HAP-1 (cell line): ENCODE measurements around the gene FAXDC2.
A peak's percentile ranks its signal among the peaks of the same experiment; 100 is the strongest.
"Not testable (repeated sequence)": the region's sequence is repeated elsewhere in the genome, so short reads cannot be mapped to it uniquely, and the experiment has no call there.

ENCODE experiments used
- DNase-seq, 2 experiments: peaks; one replicate each; pipeline ENCODE4 v3.0.0-alpha.2; 2016 to 2020; ENCODE audit warnings: low spot score in 2 of 2
- H3K27me3 ChIP-seq: fragments of 250-450 bp; sonication (Bioruptor Pico); 2 replicates; pipeline ENCODE4 v1.5.1; 2020; ENCODE audit warnings: low read depth, mild to moderate bottlenecking, moderate library complexity
- H3K36me3 ChIP-seq: fragments of 250-450 bp; sonication (Bioruptor Pico); replicated peaks from 2 replicates; pipeline ENCODE4 v1.5.1; 2020; ENCODE audit warnings: mild to moderate bottlenecking
- H3K4me1 ChIP-seq: fragments of 250-450 bp; sonication (Bioruptor Pico); 2 replicates; pipeline ENCODE4 v1.5.1; 2020; ENCODE audit warnings: mild to moderate bottlenecking
- H3K4me3 ChIP-seq: fragments of 250-450 bp; sonication (Bioruptor Pico); 2 replicates; pipeline ENCODE4 v1.5.1; 2020; ENCODE audit warnings: mild to moderate bottlenecking, moderate library complexity
- H3K9me3 ChIP-seq: fragments of 250-450 bp; sonication (Bioruptor Pico); 2 replicates; pipeline ENCODE4 v1.5.1; 2020; ENCODE audit warnings: mild to moderate bottlenecking, moderate library complexity
- in situ Hi-C: fragments of 300-500 bp; cut with MboI; formaldehyde crosslinking; loops from 3 replicates; pipeline ENCODE4 v1.14.3; 2020; ENCODE audit warnings: low sequenced_read_pairs, inconsistent platforms, mixed read lengths

The FAXDC2 gene

GRCh38 chr5:154831451-154831850 is 19.0 kb downstream of the FAXDC2 start:
- no peak for DNase-seq
- Histone ChIP-seq H3K36me3 (peaks cover 19% of the 10 kb centered on the region), H3K4me3 (no peak overlapping the region), H3K9me3 (no peaks in the 10 kb centered on the region), H3K4me1 (no peaks in the 10 kb centered on the region), H3K27me3 (no peaks in the 10 kb centered on the region)
- in situ Hi-C loops: no loop called here

GRCh38 chr5:154830596-154830995 is 19.8 kb downstream of the FAXDC2 start:
- Histone ChIP-seq H3K4me3 (no peak overlapping the region), H3K36me3 (peaks cover 19% of the 10 kb centered on the region), H3K9me3 (no peaks in the 10 kb centered on the region), H3K27me3 (no peaks in the 10 kb centered on the region), H3K4me1 (no peaks in the 10 kb centered on the region)
- in situ Hi-C loops: no loop called here
- DNase-seq: no peak

- in situ Hi-C loops: no loop called here
- H3K9me3 ChIP-seq: no peaks in the 10 kb centered on the region
- no peaks in the 10 kb centered on the region for H3K27me3 ChIP-seq
- H3K4me3 ChIP-seq: no peak overlapping the region
- no peaks in the 10 kb centered on the region for H3K4me1 ChIP-seq
- peaks cover 19% of the 10 kb centered on the region for H3K36me3 ChIP-seq
- no peak for DNase-seq
Measured at GRCh38 chr5:154830219-154830595, 20.2 kb downstream of the FAXDC2 start.

- Histone ChIP-seq H3K36me3 (peaks cover 19% of the 10 kb centered on the region), H3K4me1 (no peaks in the 10 kb centered on the region), H3K9me3 (no peaks in the 10 kb centered on the region), H3K4me3 (no peak overlapping the region), H3K27me3 (no peaks in the 10 kb centered on the region)
- no peak for DNase-seq
- in situ Hi-C loops: no loop called here
Measured at GRCh38 chr5:154829589-154830218, 20.7 kb downstream of the FAXDC2 start.

- Histone ChIP-seq H3K36me3 (peaks cover 19% of the 10 kb centered on the region), H3K27me3 (no peaks in the 10 kb centered on the region), H3K4me3 (no peak overlapping the region), H3K9me3 (no peaks in the 10 kb centered on the region), H3K4me1 (no peaks in the 10 kb centered on the region)
- in situ Hi-C loops: no loop called here
- DNase-seq: no peak
Measured at GRCh38 chr5:154829181-154829588, 21.2 kb downstream of the FAXDC2 start.

- in situ Hi-C loops: no loop called here
- no peak for DNase-seq
- Histone ChIP-seq H3K4me3 (no peak overlapping the region), H3K4me1 (no peaks in the 10 kb centered on the region), H3K9me3 (no peaks in the 10 kb centered on the region), H3K27me3 (no peaks in the 10 kb centered on the region), H3K36me3 (peaks cover 15% of the 10 kb centered on the region)
Measured at GRCh38 chr5:154824070-154824469, 26.3 kb downstream of the FAXDC2 start.

- in situ Hi-C loops: no loop called here
- DNase-seq: no peak
- H3K4me1 ChIP-seq: no peaks in the 10 kb centered on the region
- H3K9me3 ChIP-seq: no peaks in the 10 kb centered on the region
- H3K27me3 ChIP-seq: no peaks in the 10 kb centered on the region
- H3K4me3 ChIP-seq: no peak overlapping the region
- peaks cover 15% of the 10 kb centered on the region for H3K36me3 ChIP-seq
Measured at GRCh38 chr5:154823605-154824004, 26.8 kb downstream of the FAXDC2 start.

GRCh38 chr5:154822896-154823295 is 27.5 kb downstream of the FAXDC2 start:
- H3K27me3 ChIP-seq, in situ Hi-C loops, H3K4me1 ChIP-seq, H3K4me3 ChIP-seq, H3K9me3 ChIP-seq, DNase-seq: not testable (repeated sequence)
- H3K36me3 ChIP-seq: peaks cover 20% of the 10 kb centered on the region

GRCh38 chr5:154820383-154820782 is 30.0 kb downstream of the FAXDC2 start:
- in situ Hi-C loops: no loop called here
- Histone ChIP-seq H3K9me3 (no peaks in the 10 kb centered on the region), H3K4me3 (no peak overlapping the region), H3K4me1 (no peaks in the 10 kb centered on the region), H3K27me3 (no peaks in the 10 kb centered on the region), H3K36me3 (peaks cover 44% of the 10 kb centered on the region)
- no peak for DNase-seq

- DNase-seq: no peak
- H3K36me3 ChIP-seq: peaks cover 50% of the 10 kb centered on the region
Measured at GRCh38 chr5:154819546-154819945, 30.9 kb downstream of the FAXDC2 start.

GRCh38 chr5:154818471-154819116 is 31.8 kb downstream of the FAXDC2 start:
- peak in 1 of 2 experiments; percentile 12 for DNase-seq
- Histone ChIP-seq H3K4me3 (no peak overlapping the region), H3K36me3 (peaks cover 58% of the 10 kb centered on the region), H3K27me3 (no peaks in the 10 kb centered on the region), H3K9me3 (no peaks in the 10 kb centered on the region), H3K4me1 (no peaks in the 10 kb centered on the region)
- in situ Hi-C loops: no loop called here

More at GRCh38 chr5:154819546-154819945, 30.9 kb downstream of the FAXDC2 start:
- no peaks in the 10 kb centered on the region for H3K4me1 ChIP-seq
- no peak overlapping the region for H3K4me3 ChIP-seq
- no peaks in the 10 kb centered on the region for H3K9me3 ChIP-seq
- no peaks in the 10 kb centered on the region for H3K27me3 ChIP-seq
- in situ Hi-C loops: no loop called here

GRCh38 chr5:154817815-154818214 is 32.6 kb downstream of the FAXDC2 start:
- no peaks in the 10 kb centered on the region for H3K9me3 ChIP-seq
- in situ Hi-C loops: no loop called here
- no peaks in the 10 kb centered on the region for H3K4me1 ChIP-seq
- no peak overlapping the region for H3K4me3 ChIP-seq
- no peaks in the 10 kb centered on the region for H3K27me3 ChIP-seq
- DNase-seq: no peak
- H3K36me3 ChIP-seq: peaks cover 60% of the 10 kb centered on the region

- H3K4me3 ChIP-seq: no peak overlapping the region
- in situ Hi-C loops: no loop called here
- no peaks in the 10 kb centered on the region for H3K4me1 ChIP-seq
- H3K27me3 ChIP-seq: no peaks in the 10 kb centered on the region
- DNase-seq: no peak
- peaks cover 66% of the 10 kb centered on the region for H3K36me3 ChIP-seq
- no peaks in the 10 kb centered on the region for H3K9me3 ChIP-seq
Measured at GRCh38 chr5:154816891-154817492, 33.4 kb downstream of the FAXDC2 start.

GRCh38 chr5:154815684-154816247 is 34.6 kb downstream of the FAXDC2 start:
- in situ Hi-C loops: no loop called here
- Histone ChIP-seq H3K27me3 (no peaks in the 10 kb centered on the region), H3K9me3 (no peaks in the 10 kb centered on the region), H3K36me3 (peaks cover 75% of the 10 kb centered on the region), H3K4me3 (no peak overlapping the region), H3K4me1 (no peaks in the 10 kb centered on the region)
- DNase-seq: no peak
